GM19467 (cell line): ENCODE results near the gene KCNAB3.
"Not testable (repeated sequence)": the region's sequence is repeated elsewhere in the genome, so short reads cannot be mapped to it uniquely, and the experiment has no call there.

Source experiments
- ATAC-seq: cut with Tn5 transposase; IDR thresholded peaks from one replicate; pipeline ENCODE4 v1.9.1; 2021; ENCODE audit warnings: mild to moderate bottlenecking, moderate library complexity; ENCODE audit not compliant: unreplicated experiment

Gene KCNAB3

GRCh38 chr17:7929158-7930023 is at the start of gene KCNAB3:
TSS of gene KCNAB3 (minus strand) at chr17:7929856. CDS start at chr17:7929435, 421 bp downstream.
- ATAC-seq, result no peak

GRCh38 chr17:7977805-7978204 is 48.1 kb upstream of the KCNAB3 start:
- no peak for ATAC-seq

GRCh38 chr17:7977039-7977438 is 47.4 kb upstream of the KCNAB3 start:
- no peak for ATAC-seq

- no peak for ATAC-seq
Observed at GRCh38 chr17:7974638-7975131, 45.0 kb upstream of the KCNAB3 start.

- no peak for ATAC-seq
Observed at GRCh38 chr17:7972131-7972785, 42.6 kb upstream of the KCNAB3 start.

GRCh38 chr17:7971651-7972050 is 42.0 kb upstream of the KCNAB3 start:
- no peak for ATAC-seq

GRCh38 chr17:7969433-7969832 is 39.8 kb upstream of the KCNAB3 start:
- ATAC-seq, result no peak

GRCh38 chr17:7967751-7968150 is 38.1 kb upstream of the KCNAB3 start:
- ATAC-seq, result no peak

DNA sequence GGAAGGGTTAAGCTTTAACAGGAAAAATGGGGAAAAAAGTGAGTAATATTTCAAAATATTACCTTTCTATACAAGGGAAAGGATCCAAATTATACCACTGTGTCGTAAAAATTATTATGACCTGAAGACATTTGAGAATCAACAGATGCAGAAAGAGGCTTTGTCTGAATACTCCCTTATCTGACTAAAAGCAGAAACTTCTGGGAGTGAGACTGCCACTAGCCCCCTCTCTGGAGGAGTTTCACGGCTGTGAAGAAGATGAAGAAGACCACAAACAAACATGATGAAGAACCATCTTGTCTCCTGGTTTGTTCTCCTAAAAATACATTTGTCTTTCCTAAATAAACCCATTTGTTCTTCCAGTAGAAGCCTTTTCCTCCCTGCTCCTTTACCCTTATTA is 31.8 kb upstream of the KCNAB3 start:
- no peak for ATAC-seq

GRCh38 chr17:7959503-7960253 is 30.0 kb upstream of the KCNAB3 start:
- no peak for ATAC-seq

DNA sequence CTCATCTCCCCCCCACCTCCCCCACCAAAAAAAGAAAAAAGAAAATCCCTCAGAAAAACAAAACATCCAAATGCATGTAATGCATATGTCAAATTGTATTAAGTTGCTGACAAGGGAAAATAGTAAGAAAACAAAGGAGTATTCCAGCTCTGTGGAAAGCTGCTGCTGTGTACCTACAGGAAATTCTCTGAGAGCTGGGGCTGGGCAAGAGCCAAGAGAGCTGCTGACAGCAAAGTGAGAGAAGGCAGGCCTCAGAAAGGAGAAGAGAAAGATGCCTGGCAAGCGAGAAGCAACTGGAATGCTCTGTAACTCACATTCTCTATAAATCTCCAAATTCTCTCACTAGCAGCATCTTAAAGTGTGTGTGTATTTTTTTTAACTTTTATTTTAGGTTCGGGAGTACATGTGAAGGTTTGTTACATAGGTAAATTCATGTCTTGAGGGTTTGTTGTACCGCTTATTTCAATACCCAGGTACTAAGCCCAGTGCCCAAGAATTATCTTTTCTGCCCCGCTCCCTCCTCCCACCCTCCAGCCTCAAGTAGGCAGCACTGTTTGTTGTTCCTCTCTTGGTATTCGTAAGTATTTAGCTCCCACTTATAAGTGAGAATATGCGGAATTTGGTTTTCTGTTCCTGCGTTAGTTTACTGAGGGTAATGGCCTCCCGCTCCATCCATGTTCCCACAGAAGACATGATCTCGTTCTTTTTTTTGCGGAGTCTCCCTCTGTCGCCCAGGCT is 26.7 kb upstream of the KCNAB3 start:
- no peak for ATAC-seq

DNA sequence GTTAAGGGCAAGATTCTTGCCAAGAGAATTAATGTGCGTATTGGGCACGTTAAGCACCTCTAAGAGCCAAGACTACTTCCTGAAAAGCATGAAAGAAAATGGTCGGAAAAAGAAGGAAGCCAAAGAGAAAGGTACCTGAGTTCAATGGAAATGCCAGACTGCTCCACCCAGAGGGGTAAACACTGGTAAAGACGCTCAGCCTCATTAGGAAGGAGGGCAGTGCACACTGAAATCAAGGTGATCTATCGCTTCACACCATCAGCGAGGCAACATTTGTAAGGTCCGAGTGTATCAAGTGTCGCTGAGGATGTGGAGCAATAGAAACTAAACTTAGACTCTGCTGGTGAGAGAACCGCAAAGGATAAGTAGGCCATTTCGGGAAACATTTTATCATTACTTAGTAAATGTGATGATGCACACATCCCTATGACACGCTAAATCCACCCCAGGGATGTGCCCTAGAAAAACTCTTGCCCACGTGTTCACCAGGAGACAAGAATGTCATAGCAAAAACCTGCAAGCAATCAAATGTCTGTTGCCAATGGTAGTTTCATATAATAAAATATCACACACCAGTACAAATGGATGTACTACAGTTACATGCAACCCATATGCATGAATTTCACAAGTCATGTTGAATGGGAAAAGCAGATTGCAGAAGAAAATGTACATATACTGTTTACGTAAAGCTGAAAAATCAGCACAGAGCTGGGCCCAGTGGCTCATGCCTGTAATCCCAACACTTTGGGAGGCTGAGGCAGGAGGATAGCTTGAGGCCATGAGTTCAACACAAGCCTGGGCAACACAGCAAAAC is 26.0 kb upstream of the KCNAB3 start:
- ATAC-seq, result no peak

DNA sequence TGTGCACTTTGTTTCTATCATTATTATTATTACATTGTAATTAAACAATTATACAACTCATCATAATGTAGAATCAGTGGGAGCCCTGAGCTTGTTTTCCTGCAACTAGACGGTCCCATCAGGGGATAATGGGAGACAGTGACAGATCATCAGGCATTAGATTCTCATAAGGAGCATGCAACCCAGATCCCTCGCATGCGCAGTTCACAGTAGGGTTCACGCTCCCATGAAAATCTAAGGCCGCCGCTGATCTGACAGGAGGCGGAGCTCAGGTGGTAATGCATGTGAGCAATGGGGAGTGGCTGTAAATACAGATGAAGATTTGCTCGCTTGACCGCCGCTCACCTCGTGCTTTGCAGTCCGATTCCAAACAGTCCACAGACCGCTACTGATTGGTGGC is 23.6 kb upstream of the KCNAB3 start:
- not testable (repeated sequence) for ATAC-seq

- no peak for ATAC-seq
Observed at GRCh38 chr17:7951143-7951792, 21.6 kb upstream of the KCNAB3 start.

- no peak for ATAC-seq
Observed at GRCh38 chr17:7950578-7950977, 20.9 kb upstream of the KCNAB3 start.

DNA sequence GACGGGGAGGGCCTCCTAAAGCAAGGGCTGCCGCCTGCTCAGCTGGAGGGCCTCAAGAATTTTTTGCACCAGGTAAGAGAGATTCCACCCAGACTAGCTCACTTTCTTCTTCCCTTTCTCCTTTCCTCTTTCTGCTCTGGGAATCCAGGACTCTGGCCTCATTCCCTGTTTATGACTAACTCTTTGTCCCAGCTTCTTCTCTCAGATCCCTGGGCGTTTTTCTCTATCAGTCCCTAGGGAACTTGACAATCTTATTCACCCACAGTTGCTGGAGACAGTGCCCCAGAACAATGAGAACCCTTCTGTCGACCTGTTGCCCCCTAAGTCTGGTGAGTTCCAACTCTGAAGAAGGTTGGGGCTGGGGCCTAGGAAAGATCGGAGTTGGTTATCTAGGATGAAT is 18.0 kb upstream of the KCNAB3 start:
- ATAC-seq, result no peak

GRCh38 chr17:7946441-7946840 is 16.8 kb upstream of the KCNAB3 start:
- no peak for ATAC-seq

- no peak for ATAC-seq
Observed at GRCh38 chr17:7945651-7946050, 16.0 kb upstream of the KCNAB3 start.

GRCh38 chr17:7944326-7944725 is 14.7 kb upstream of the KCNAB3 start:
- no peak for ATAC-seq
